ENCODE measurements around the gene GTF2H4.

GTF2H4 gene

GRCh38 chr6:30875244-30876038 lies 32.6 kb upstream of the GTF2H4 start:
- Histone ChIP-seq H3K4me2 (ENCODE audit: low read length) (no peak overlapping the region), H3K27me3 (ENCODE audit: control insufficient read depth, insufficient read depth, low read length) (peaks cover 7% of the 10 kb centered on the region), H3K9ac (ENCODE audit: low read depth, low read length) (no peak overlapping the region), H3K4me3 (ENCODE audit: low read length) (no peak overlapping the region), H3K4me1 (ENCODE audit: control insufficient read depth, insufficient read depth, low read length) (peaks cover 23% of the 10 kb centered on the region), H3K36me3 (ENCODE audit: insufficient read depth, low read length) (no peaks in the 10 kb centered on the region), H3K9me3 (replicated peaks; ENCODE audit: low read length) (peaks cover 3% of the 10 kb centered on the region)

GRCh38 chr6:30876039-30876730 lies 31.8 kb upstream of the GTF2H4 start:
- Histone ChIP-seq H3K4me2 (ENCODE audit: low read length) (peak overlapping the region; percentile 5), H3K4me3 (ENCODE audit: low read length) (no peak overlapping the region), H3K27me3 (ENCODE audit: control insufficient read depth, insufficient read depth, low read length) (peaks cover 7% of the 10 kb centered on the region), H3K9ac (ENCODE audit: low read depth, low read length) (peak overlapping the region; percentile 36), H3K9me3 (replicated peaks; ENCODE audit: low read length) (peaks cover 3% of the 10 kb centered on the region), H3K36me3 (ENCODE audit: insufficient read depth, low read length) (no peaks in the 10 kb centered on the region), H3K4me1 (ENCODE audit: control insufficient read depth, insufficient read depth, low read length) (peaks cover 23% of the 10 kb centered on the region)

GRCh38 chr6:30877419-30878262 lies 30.4 kb upstream of the GTF2H4 start:
- H3K4me2 ChIP-seq (ENCODE audit: low read length) = peak overlapping the region; percentile 93
- H3K4me1 ChIP-seq (ENCODE audit: control insufficient read depth, insufficient read depth, low read length) = peaks cover 36% of the 10 kb centered on the region

GRCh38 chr6:30879684-30880427 lies 28.2 kb upstream of the GTF2H4 start:
- Histone ChIP-seq H3K4me2 (ENCODE audit: low read length) (no peak overlapping the region), H3K27me3 (ENCODE audit: control insufficient read depth, insufficient read depth, low read length) (no peaks in the 10 kb centered on the region), H3K36me3 (ENCODE audit: insufficient read depth, low read length) (no peaks in the 10 kb centered on the region), H3K9me3 (replicated peaks; ENCODE audit: low read length) (no peaks in the 10 kb centered on the region), H3K4me1 (ENCODE audit: control insufficient read depth, insufficient read depth, low read length) (peaks cover 42% of the 10 kb centered on the region), H3K4me3 (ENCODE audit: low read length) (no peak overlapping the region), H3K9ac (ENCODE audit: low read depth, low read length) (no peak overlapping the region)

More at GRCh38 chr6:30877419-30878262, 30.4 kb upstream of the GTF2H4 start:
- Histone ChIP-seq H3K9me3 (replicated peaks; ENCODE audit: low read length) (no peaks in the 10 kb centered on the region), H3K9ac (ENCODE audit: low read depth, low read length) (peak overlapping the region; percentile 78), H3K4me3 (ENCODE audit: low read length) (peak overlapping the region; percentile 64), H3K36me3 (ENCODE audit: insufficient read depth, low read length) (no peaks in the 10 kb centered on the region), H3K27me3 (ENCODE audit: control insufficient read depth, insufficient read depth, low read length) (no peaks in the 10 kb centered on the region)

- Histone ChIP-seq H3K4me1 (ENCODE audit: control insufficient read depth, insufficient read depth, low read length) (peaks cover 47% of the 10 kb centered on the region), H3K4me3 (ENCODE audit: low read length) (no peak overlapping the region), H3K9ac (ENCODE audit: low read depth, low read length) (no peak overlapping the region)
Observed at GRCh38 chr6:30880698-30881252, 27.2 kb upstream of the GTF2H4 start.

GRCh38 chr6:30881392-30882203 lies 26.4 kb upstream of the GTF2H4 start:
- no peaks in the 10 kb centered on the region for H3K27me3 ChIP-seq (ENCODE audit: control insufficient read depth, insufficient read depth, low read length)
- peak overlapping the region; percentile 22 for H3K9ac ChIP-seq (ENCODE audit: low read depth, low read length)
- peak overlapping the region; percentile 24 for H3K4me2 ChIP-seq (ENCODE audit: low read length)
- peak overlapping the region; percentile 2 for H3K4me3 ChIP-seq (ENCODE audit: low read length)
- H3K4me1 ChIP-seq (ENCODE audit: control insufficient read depth, insufficient read depth, low read length) = peaks cover 47% of the 10 kb centered on the region
- no peaks in the 10 kb centered on the region for H3K36me3 ChIP-seq (ENCODE audit: insufficient read depth, low read length)
- H3K9me3 ChIP-seq (replicated peaks; ENCODE audit: low read length) = no peaks in the 10 kb centered on the region

More at GRCh38 chr6:30880698-30881252, 27.2 kb upstream of the GTF2H4 start:
- no peak overlapping the region for H3K4me2 ChIP-seq (ENCODE audit: low read length)
- no peaks in the 10 kb centered on the region for H3K9me3 ChIP-seq (replicated peaks; ENCODE audit: low read length)
- no peaks in the 10 kb centered on the region for H3K27me3 ChIP-seq (ENCODE audit: control insufficient read depth, insufficient read depth, low read length)
- H3K36me3 ChIP-seq (ENCODE audit: insufficient read depth, low read length) = no peaks in the 10 kb centered on the region

GRCh38 chr6:30882204-30882758 lies 25.7 kb upstream of the GTF2H4 start:
- peak overlapping the region; percentile 22 for H3K9ac ChIP-seq (ENCODE audit: low read depth, low read length)
- no peaks in the 10 kb centered on the region for H3K36me3 ChIP-seq (ENCODE audit: insufficient read depth, low read length)
- no peaks in the 10 kb centered on the region for H3K9me3 ChIP-seq (replicated peaks; ENCODE audit: low read length)
- H3K27me3 ChIP-seq (ENCODE audit: control insufficient read depth, insufficient read depth, low read length) = no peaks in the 10 kb centered on the region
- peak overlapping the region; percentile 2 for H3K4me3 ChIP-seq (ENCODE audit: low read length)
- H3K4me2 ChIP-seq (ENCODE audit: low read length) = peak overlapping the region; percentile 24
- peaks cover 44% of the 10 kb centered on the region for H3K4me1 ChIP-seq (ENCODE audit: control insufficient read depth, insufficient read depth, low read length)

- Histone ChIP-seq H3K9ac (ENCODE audit: low read depth, low read length) (no peak overlapping the region), H3K4me3 (ENCODE audit: low read length) (no peak overlapping the region), H3K4me1 (ENCODE audit: control insufficient read depth, insufficient read depth, low read length) (peaks cover 42% of the 10 kb centered on the region), H3K36me3 (ENCODE audit: insufficient read depth, low read length) (no peaks in the 10 kb centered on the region), H3K9me3 (replicated peaks; ENCODE audit: low read length) (no peaks in the 10 kb centered on the region), H3K27me3 (ENCODE audit: control insufficient read depth, insufficient read depth, low read length) (no peaks in the 10 kb centered on the region), H3K4me2 (ENCODE audit: low read length) (peak overlapping the region; percentile 24)
Observed at GRCh38 chr6:30882759-30883684, 25.0 kb upstream of the GTF2H4 start.

GRCh38 chr6:30883685-30884520 lies 24.1 kb upstream of the GTF2H4 start, which contains the start of gene DDR1:
Gene DDR1, plus strand, starts transcription at chr6:30884519. Its CDS starts 4,211 bp downstream, at chr6:30888730.
- H3K9ac ChIP-seq (ENCODE audit: low read depth, low read length) = peak within 1 kb of the TSS; percentile 80
- H3K36me3 ChIP-seq (ENCODE audit: insufficient read depth, low read length) = no peaks in the 10 kb centered on the region
- H3K4me3 ChIP-seq (ENCODE audit: low read length) = peak within 1 kb of the TSS; percentile 80
- peak within 1 kb of the TSS; percentile 90 for H3K4me2 ChIP-seq (ENCODE audit: low read length)
- no peaks in the 10 kb centered on the region for H3K9me3 ChIP-seq (replicated peaks; ENCODE audit: low read length)
- H3K4me1 ChIP-seq (ENCODE audit: control insufficient read depth, insufficient read depth, low read length) = peaks cover 50% of the 10 kb centered on the region
- H3K27me3 ChIP-seq (ENCODE audit: control insufficient read depth, insufficient read depth, low read length) = no peaks in the 10 kb centered on the region
